HUES64 (cell line): ENCODE measurements around the gene CTSD. TPM values are rescaled to one million over a fixed set of nuclear protein-coding genes. Genes with fewer than 3 reads are reported as not detected.
"Not testable (repeated sequence)": the region's sequence is repeated elsewhere in the genome, so short reads cannot be mapped to it uniquely, and the experiment has no call there.

ENCODE experiments used
- H3K27ac ChIP-seq: 2 replicates; pipeline ENCODE4 v1.7.0; 2013; ENCODE audit warnings: low read depth, low read length, inconsistent platforms
- H3K27me3 ChIP-seq: 2 replicates; pipeline ENCODE4 v1.6.1; 2013; ENCODE audit warnings: mild to moderate bottlenecking, low read length; ENCODE audit not compliant: insufficient read depth
- H3K36me3 ChIP-seq: 2 replicates; pipeline ENCODE4 v1.6.1; 2013; ENCODE audit warnings: mild to moderate bottlenecking, low read length; ENCODE audit not compliant: insufficient read depth
- H3K4me1 ChIP-seq: 2 replicates; pipeline ENCODE4 v1.6.1; 2013; ENCODE audit warnings: mild to moderate bottlenecking, low read length, moderate library complexity; ENCODE audit not compliant: insufficient read depth
- H3K4me3 ChIP-seq: 2 replicates; pipeline ENCODE4 v1.5.1; 2013; ENCODE audit warnings: mild to moderate bottlenecking, low read length, moderate library complexity
- H3K9ac ChIP-seq: 2 replicates; pipeline ENCODE4 v1.6.1; 2013; ENCODE audit warnings: mild to moderate bottlenecking, low read depth, low read length
- H3K9me3 ChIP-seq: 2 replicates; pipeline ENCODE4 v1.6.1; 2013; ENCODE audit warnings: low read depth, low read length; ENCODE audit not compliant: insufficient read depth
- WGBS: fragments of 150-250, 120-280 bp; methylation state at CpG from one replicate; pipeline ENCODE4 v1.1.7; 2013; ENCODE audit warnings: missing lambda C conversion rate; 5-methylcytosine and 5-hydroxymethylcytosine counted together
- polyA plus RNA-seq, 2 experiments: library from polyadenylated mRNA; stranded (reverse); fragments of 50-300 nt; gene quantifications; one replicate each; pipeline ENCODE4 v1.2.3, GENCODE V29; 2013

Gene CTSD
- 125 TPM for polyA plus RNA-seq (2013, experiment 1 of 2)
- polyA plus RNA-seq (2013, experiment 2 of 2), result 117 TPM

DNA sequence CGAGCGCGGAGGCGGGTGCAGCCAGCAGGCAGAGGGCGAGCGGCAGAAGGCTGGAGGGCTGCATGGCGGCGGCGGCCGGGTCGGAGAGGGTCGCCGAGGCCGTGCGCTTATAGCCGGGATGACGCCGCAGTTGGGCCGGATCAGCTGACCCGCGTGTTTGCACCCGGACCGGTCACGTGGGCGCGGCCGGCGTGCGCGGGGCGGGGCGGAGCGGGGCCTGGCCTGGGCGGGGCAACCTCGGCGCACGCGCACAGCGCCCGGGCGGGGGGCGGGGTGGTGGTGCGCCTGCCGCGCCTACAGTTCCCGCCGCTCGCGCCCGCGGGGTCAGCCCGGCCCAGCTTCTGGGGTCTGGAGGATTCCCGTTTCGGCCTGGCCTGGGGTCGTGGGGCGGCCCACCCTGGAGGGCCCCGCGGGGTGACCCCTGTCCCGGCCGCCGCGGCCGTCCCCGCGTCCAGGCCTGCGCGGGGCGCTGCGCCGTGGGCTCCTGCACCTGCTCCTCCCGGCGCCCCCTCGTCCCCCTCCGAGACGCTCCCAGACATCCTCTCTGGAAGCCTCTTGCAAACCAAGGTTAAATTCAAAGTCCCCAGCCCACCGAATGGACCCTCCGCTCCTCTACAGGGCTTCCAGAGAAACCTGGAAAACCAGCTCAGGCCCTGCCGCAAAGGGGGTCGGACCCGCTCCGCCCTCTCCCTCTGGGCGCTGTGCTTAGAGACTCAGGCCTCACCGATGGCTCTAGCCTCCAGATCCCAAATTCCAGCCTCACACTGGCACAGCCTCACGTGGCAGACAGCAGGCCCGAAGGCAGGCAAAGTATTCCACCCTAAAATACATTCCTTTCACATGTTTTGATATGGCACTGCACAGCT, at the start of gene CTSD:
Gene CTSD (minus strand): TSS at position 132 of the 866 bp plus-strand sequence. CDS start 68 bp downstream, at position 64.
- H3K9ac ChIP-seq, result peak within 1 kb of the TSS; percentile 87
- H3K36me3 ChIP-seq, result peaks cover 10% of the 10 kb centered on the region; the same call in 1 of the 2 replicates
- peaks cover 3% of the 10 kb centered on the region; the same call in 1 of the 2 replicates for H3K27me3 ChIP-seq
- H3K4me1 ChIP-seq, result peaks cover 3% of the 10 kb centered on the region; the same call in 1 of the 2 replicates
- no peaks in the 10 kb centered on the region for H3K9me3 ChIP-seq
- H3K4me3 ChIP-seq, result peak within 1 kb of the TSS; percentile 80
- H3K27ac ChIP-seq, result 0 out of 2 replicates have a peak within 1 kb of the TSS, but pooled peaks have one; percentile 1
- 1% methylated on average over 85 of the region's 85 CpGs for WGBS

DNA sequence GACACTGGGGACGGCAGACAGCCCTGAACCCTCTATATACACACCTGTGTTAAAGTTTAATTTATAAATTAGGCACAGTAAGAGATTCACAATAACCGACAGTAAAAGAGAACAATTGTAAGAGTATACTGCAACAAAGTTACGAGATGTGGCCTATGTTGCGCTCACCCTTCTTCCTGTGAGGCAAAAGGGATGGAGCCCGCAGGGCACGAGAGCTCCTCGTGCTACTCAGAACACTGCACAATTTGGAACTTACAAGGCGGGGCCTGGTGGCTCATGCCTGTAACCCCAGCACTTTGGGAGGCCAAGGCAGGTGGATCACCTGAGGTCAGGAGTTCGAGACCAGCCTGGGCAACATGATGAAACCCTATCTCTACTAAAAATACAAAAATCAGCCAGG, 49.6 kb upstream of the CTSD start:
- not testable (repeated sequence) for H3K27me3 ChIP-seq, H3K4me3 ChIP-seq, H3K4me1 ChIP-seq, H3K9me3 ChIP-seq, H3K9ac ChIP-seq, H3K36me3 ChIP-seq, H3K27ac ChIP-seq
- WGBS, result 95% methylated on average over 8 of the region's 9 CpGs

DNA sequence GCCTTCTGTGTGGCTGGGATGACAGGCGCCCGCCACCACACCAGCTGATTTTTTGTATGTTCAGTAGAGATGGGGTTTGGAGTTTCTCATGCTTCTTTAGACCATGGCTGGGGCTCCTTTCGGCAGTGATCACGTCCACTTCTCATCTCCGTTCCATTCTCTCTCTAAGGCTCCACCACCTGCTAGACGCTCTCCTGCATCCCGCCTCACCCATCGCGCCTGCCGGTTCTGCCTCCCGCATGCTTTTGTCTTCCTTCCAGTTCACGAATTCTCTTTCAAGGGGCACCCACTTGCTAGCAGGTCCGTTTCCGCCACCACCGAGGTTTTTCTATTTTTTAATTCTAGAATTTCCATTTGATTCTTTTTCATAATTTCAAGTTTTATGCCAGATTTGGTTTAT, 49.1 kb upstream of the CTSD start:
- Histone ChIP-seq H3K9ac (no peak overlapping the region), H3K27me3 (no peaks in the 10 kb centered on the region; the same call in 1 of the 2 replicates), H3K4me1 (no peaks in the 10 kb centered on the region), H3K9me3 (no peaks in the 10 kb centered on the region), H3K27ac (no peak overlapping the region), H3K36me3 (no peaks in the 10 kb centered on the region), H3K4me3 (no peak overlapping the region)
- WGBS, result 94% methylated on average over 15 of the region's 15 CpGs

- H3K9me3 ChIP-seq, result no peaks in the 10 kb centered on the region
- WGBS, result 93% methylated on average over 5 of the region's 5 CpGs
- no peaks in the 10 kb centered on the region for H3K36me3 ChIP-seq
- H3K4me3 ChIP-seq, result no peak overlapping the region
- no peak overlapping the region for H3K27ac ChIP-seq
- H3K4me1 ChIP-seq, result no peaks in the 10 kb centered on the region
- H3K9ac ChIP-seq, result no peak overlapping the region
- H3K27me3 ChIP-seq, result no peaks in the 10 kb centered on the region; the same call in 1 of the 2 replicates
Observed at GRCh38 chr11:1812274-1812673, 48.5 kb upstream of the CTSD start.

DNA sequence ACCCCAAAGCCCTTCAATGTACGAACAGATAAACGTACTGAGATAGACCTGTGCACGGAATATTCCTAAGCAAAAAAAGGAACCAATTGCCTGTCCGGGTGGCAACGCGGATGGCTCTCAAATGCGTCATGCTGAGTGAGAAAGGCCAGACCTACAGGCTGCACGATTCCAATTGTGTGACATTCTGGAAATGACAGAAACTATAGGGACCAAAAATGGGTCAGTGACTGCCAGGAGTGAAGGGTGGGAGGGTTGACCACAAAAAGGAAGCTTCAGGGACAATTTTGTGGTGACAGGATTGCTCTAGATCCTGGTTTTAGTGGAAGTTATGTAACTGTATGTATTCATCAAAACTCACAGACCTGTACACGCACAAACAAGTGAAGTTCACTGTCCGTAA, 47.0 kb upstream of the CTSD start:
- Histone ChIP-seq H3K27me3 (no peaks in the 10 kb centered on the region; the same call in 1 of the 2 replicates), H3K9ac (no peak overlapping the region), H3K4me1 (no peaks in the 10 kb centered on the region), H3K36me3 (no peaks in the 10 kb centered on the region), H3K4me3 (no peak overlapping the region), H3K27ac (no peak overlapping the region), H3K9me3 (no peaks in the 10 kb centered on the region)
- WGBS, result 92% methylated on average over 10 of the region's 10 CpGs

- Histone ChIP-seq H3K4me1 (no peaks in the 10 kb centered on the region), H3K4me3 (no peak overlapping the region), H3K27me3 (no peaks in the 10 kb centered on the region; the same call in 1 of the 2 replicates), H3K27ac (no peak overlapping the region), H3K36me3 (no peaks in the 10 kb centered on the region), H3K9ac (no peak overlapping the region), H3K9me3 (no peaks in the 10 kb centered on the region)
- WGBS, result 88% methylated on average over 14 of the region's 14 CpGs
Observed at GRCh38 chr11:1807264-1807995, 43.7 kb upstream of the CTSD start.

DNA sequence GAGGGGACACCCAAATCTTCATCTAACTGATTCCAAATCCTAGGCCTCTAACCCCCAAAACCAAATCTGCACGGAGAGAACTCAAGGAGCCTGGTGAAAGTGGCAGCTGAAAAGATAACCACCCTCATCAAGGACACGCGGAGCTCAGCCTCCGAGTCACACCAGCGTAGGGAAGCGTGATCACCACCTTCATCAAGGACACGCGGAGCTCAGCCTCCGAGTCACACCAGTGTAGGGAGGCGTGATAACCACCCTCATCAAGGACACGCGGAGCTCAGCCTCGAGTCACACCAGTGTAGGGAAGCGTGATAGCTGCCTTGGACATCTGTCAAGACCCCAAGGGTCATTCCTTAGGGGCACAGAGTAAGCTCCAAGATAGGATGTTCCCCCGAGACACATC, 41.8 kb upstream of the CTSD start:
- Histone ChIP-seq H3K36me3 (no peaks in the 10 kb centered on the region), H3K9ac (no peak overlapping the region), H3K9me3 (no peaks in the 10 kb centered on the region), H3K4me1 (no peaks in the 10 kb centered on the region), H3K27me3 (no peaks in the 10 kb centered on the region; the same call in 1 of the 2 replicates), H3K27ac (no peak overlapping the region), H3K4me3 (no peak overlapping the region)
- 96% methylated on average over 15 of the region's 15 CpGs for WGBS

- not testable (repeated sequence) for H3K9me3 ChIP-seq, H3K27ac ChIP-seq, H3K9ac ChIP-seq, H3K27me3 ChIP-seq, H3K36me3 ChIP-seq, H3K4me3 ChIP-seq, H3K4me1 ChIP-seq
- 97% methylated on average over 25 of the region's 42 CpGs for WGBS
Observed at GRCh38 chr11:1803835-1804519, 40.2 kb upstream of the CTSD start.

DNA sequence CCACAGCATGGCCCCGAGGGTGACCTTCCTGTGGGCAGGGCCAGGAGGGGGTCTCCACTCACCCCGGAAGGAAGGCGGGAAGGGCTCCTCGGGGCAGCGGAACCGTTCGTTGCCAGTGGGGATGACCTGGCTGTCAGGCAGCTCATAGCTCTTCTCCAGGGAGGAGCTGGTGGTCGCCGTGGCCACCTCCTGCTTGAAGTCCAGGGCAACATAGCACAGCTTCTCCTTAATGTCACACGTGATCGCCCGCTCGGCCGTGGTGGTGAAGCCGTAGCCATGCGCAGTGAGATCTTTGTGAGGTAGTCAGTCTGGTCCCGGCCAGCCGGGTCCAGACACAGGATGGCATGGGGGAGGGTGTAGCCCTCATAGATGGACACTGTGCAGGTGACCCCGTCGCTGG, 39.5 kb upstream of the CTSD start:
- WGBS, result 96% methylated on average over 20 of the region's 20 CpGs
- no peaks in the 10 kb centered on the region for H3K27me3 ChIP-seq
- H3K4me1 ChIP-seq, result no peaks in the 10 kb centered on the region
- H3K9ac ChIP-seq, result no peak overlapping the region
- H3K4me3 ChIP-seq, result no peak overlapping the region
- no peak overlapping the region for H3K27ac ChIP-seq
- H3K9me3 ChIP-seq, result no peaks in the 10 kb centered on the region
- H3K36me3 ChIP-seq, result no peaks in the 10 kb centered on the region

- H3K9me3 ChIP-seq, result no peaks in the 10 kb centered on the region
- no peaks in the 10 kb centered on the region for H3K4me1 ChIP-seq
- WGBS, result 95% methylated on average over 14 of the region's 14 CpGs
- H3K4me3 ChIP-seq, result no peak overlapping the region
- H3K27ac ChIP-seq, result no peak overlapping the region
- H3K36me3 ChIP-seq, result no peaks in the 10 kb centered on the region
- H3K9ac ChIP-seq, result no peak overlapping the region
- no peaks in the 10 kb centered on the region for H3K27me3 ChIP-seq
Observed at GRCh38 chr11:1797391-1798125, 33.8 kb upstream of the CTSD start.
